RPMI7951 (cell line): ENCODE data around the gene TFAP2D. TPM values are rescaled to one million over a fixed set of nuclear protein-coding genes. Genes with fewer than 3 reads are reported as not detected.
A peak's percentile ranks its signal among the peaks of the same experiment; 100 is the strongest.

Experiments
- DNase-seq: peaks from one replicate; pipeline ENCODE4 v3.0.0-alpha.2; 2012; ENCODE audit warnings: low read depth
- total RNA-seq: library from RNA; depleted of rRNA; stranded (reverse); fragments of >200 nt; shearing (Covaris generic); gene quantifications from 2 replicates; pipeline ENCODE4 v1.2.3, GENCODE V29; 2014

TFAP2D gene
- total RNA-seq, 1 experiment from 2014 or later = not detected

DNA sequence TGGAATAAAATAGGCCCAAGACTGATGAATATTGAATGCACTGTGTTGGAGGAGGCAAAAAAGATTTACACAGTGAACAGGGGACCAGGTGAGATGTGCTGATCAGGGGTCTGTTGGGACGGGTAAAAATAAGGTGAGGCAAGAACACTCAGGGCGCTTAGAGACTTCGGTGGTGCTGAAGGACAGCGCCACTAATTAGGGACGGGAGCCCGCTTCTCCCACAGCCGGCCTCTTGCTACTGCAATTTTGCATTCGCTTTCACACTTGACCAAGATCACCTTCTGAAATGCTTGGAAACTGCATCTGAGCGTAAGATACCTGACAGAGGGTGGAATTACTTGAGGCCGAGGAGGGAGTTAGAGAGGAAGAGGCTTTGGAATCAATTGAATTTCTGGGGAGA lies 7.3 kb downstream of the TFAP2D start:
- DNase-seq = no peak

DNA sequence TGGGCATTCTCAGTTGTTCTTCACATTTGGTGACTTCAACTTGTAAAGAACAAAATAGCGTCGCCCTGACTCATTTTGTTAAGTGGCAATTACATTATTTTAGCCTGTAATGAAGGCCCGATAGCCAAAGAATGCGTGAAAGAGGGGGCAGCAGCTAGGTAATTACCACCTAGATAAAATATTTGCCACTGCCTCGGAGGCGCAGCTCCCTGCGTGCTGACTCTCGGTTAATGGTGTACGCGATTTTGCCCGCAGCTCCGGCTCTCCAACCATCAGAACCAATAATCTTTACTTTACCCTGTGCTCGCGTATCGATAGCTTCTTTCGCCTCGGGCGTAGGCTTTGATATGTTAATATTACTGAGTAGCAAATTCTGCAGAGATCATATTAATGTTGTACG lies 8.7 kb downstream of the TFAP2D start:
- no peak for DNase-seq

DNA sequence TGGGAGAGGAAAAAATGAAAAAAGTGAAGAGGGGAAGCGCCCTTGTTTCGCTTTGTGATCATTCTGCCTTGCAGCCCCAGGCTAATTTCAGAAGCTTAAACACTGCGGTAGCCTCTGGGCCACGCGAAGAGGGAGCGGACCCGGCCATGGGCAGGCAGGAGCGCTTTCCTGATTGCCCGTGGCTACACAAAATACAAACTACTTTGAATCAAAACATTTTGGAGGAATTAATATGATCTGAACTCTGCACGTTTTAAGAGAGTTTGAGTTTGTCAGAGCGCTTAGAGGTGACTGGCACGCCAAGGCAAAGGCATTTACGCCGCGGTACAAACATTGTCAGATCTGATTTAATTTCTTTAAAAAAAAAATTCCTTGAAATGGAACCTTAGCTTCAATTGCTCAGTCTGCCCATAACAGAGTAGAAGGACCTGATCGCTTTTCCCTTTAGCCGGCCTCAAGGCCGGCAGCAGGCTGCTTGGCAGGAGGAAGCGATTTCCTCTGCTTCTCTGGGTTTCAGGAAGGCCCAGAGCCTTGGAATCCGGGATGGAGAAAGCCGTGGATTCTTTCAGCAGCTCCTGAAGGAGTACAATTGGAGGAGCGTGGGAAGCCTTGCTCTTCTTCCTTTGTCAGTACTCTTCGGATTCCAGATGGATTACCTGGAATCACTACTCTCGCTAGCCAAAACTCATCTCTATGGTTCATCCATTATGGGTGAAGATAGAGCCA lies 9.7 kb downstream of the TFAP2D start:
- no peak for DNase-seq

DNA sequence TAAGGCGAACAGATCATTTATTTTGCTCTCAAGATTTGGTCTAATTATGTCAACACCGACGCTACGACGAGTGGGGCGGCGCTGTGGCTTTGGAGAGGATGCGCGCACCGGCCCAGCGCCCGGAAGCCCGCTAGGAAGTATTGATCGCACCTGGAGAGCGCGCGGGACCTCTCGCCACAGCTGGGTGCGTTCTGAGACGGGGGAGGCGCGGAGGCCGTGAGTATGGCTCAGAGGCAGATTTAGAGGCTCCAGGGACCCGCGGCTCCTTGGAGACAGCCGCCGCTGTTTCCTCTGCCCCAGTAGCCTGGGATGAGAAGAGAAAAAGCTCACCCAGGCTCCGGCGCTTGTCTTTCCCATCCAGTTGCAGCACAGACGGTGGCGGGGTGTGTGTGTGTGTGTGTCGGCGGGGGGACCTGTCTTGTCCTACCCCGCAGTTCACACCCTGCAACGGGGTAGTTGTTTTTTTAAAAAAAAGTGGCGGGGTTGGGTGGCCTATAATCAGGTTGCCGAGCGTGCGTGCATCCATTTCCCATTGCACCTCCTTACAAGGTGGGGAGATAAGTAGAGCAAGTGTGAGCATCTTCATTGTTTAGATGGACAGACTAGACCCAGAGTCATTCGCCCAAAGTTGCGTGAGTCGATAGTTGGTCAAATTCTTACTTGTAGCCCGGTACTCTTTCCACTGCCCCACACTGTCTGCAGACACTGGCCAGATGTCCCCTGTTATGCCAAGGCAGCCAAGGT lies 11.2 kb downstream of the TFAP2D start:
- DNase-seq = no peak

DNA sequence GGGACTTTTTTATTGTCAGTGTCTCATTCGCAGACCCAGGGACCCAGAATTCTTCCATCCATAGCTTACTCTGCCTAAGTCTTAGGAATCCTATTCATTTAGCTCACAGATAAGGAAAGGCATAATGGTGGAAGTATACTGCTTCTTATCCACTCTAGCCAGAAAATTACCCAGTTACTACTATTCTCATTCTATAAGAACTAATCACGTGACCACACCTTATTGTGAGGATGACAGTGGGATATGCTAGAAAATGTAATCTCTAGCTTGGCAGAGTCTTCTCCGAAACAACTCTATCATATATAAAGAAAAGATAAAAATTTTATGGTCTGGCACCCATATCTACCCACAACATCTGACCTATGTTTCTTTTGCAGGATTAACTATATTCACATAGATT lies 21.2 kb downstream of the TFAP2D start:
- no peak for DNase-seq

DNA sequence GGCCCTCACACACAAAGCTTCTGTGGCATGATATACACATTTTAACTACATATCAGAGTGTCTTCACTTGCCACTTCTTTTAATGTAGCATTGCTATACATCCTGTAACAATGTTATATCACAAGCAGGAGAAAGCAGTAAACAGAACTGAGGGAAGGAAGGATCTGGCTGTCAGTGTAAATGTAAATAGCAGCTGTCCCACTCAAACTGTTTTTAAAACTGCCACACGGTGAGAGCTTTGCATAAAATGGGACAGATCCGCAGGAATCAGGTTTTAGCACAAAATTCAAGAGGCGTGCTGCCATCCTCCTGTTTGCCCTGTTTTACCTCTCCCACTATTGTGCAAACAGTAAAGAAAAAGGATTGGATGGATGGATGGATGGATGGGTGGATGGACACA lies 28.8 kb downstream of the TFAP2D start:
- no peak for DNase-seq

DNA sequence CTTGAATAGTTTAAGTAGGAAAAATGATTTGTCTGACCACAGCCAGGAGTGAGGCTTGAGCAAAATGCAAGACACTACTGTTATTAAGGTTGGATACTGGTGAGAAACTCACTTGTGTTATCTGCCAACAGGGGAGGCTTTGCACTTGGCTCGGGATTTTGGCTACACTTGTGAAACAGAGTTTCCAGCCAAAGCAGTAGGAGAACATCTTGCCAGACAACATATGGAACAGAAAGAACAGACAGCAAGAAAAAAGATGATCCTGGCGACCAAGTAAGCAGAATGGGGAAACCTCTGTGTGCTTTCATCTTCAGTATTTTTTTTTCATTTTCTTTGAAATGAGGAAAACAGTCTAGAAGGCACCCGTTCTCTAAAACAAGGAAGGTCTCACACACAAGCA lies 31.6 kb downstream of the TFAP2D start:
- no peak for DNase-seq

DNA sequence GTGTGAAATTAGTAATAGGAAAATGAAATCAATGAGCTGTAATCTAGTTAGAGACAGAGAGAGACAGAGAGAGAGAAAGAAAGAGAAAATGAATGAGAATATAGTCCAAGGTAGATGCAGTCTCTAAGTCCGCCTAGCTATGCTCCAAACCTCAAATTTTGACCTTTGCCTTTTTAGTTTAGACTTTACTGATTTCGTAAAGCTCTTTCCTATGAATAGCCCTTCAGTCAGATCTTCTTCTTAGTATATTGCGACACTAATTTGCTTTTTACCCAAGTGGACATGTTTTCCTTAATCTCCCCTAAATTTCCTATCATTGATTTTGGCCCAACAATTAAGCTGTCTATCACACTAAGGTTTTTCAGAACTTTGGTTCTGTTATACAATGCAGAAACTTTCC lies 49.5 kb downstream of the TFAP2D start:
- DNase-seq = no peak

DNA sequence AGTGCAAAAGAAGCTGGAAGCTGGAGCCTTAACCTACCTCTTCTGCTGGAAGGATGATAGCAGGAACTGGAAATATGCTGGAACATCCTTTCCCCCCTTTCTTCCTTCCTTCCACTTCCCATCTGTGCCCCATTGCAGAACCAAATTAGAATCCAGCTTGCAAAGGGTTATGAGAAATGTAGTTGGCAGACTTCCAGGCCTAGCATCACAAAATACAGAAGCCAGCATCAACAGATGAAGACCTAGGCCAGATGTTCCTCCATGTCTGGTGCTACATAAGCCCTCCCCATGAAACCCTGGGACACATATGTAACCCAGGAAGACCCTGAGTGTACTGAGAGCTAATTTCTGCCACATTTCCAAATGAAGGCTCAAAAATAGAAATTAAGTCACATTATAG lies 65.4 kb downstream of the TFAP2D start:
- DNase-seq = no peak

DNA sequence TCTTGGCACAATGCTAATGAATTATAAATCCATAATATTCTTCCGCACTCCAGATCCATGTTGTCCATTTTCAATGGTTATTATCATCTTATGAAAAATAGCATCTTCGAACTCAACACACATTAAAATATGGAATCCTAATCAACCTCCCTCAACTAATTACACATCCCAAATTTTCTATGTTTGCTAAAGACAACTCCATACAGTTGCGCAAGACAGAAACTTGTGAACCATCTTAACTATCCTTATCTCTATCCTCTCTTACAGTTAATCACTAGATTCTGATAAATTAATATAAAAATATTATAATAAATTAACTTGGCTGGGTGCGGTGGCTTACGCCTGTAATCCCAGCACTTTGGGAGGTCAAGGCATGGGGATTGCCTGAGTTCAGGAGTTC lies 67.1 kb downstream of the TFAP2D start:
- no peak for DNase-seq

DNA sequence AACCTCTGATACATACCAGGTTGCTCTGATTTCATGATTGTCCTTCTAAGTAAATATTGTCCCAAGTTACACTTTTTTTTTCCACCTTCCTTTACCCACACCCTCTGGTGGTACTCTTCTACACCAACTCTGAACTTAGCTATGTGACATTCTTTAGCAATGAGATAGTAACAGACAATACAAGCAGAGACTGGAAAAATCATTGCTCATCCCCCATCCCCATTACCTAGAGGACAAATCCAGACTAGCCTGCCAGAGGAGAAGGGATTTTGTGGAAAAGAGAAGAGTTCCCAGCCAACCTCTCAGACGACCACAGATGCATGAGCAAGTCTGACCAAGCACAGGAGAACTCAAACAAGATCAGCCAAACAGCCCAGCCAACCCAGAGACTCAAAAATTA lies 72.6 kb downstream of the TFAP2D start:
- no peak for DNase-seq

DNA sequence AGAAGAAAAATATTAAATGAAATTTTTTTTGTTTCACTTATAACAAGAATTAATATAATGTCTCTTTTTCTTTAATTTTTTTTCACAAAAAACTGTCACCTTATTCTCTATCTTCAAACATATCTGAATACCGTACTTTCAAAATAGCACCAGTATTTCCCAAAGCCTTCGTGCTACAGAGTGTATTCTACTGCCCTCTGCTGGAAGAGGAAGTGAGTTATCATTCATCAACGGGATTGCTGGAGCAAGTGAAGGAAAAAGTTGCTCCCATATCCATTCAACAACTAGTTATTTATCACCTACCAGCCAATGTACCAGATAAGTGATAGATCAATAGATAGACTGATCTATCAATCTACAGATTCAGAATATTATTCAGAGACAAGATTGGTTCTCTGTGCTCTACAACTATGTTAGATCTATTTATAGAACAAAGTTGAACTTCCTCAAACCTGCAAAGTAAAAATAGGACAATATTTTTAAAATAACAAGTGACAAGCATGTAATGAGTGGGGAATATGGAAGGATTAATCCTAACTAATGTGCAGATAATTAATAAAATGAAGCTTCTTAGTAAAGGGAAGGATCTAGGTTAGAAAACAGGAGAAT lies 78.7 kb downstream of the TFAP2D start:
- DNase-seq = peak; percentile 21

DNA sequence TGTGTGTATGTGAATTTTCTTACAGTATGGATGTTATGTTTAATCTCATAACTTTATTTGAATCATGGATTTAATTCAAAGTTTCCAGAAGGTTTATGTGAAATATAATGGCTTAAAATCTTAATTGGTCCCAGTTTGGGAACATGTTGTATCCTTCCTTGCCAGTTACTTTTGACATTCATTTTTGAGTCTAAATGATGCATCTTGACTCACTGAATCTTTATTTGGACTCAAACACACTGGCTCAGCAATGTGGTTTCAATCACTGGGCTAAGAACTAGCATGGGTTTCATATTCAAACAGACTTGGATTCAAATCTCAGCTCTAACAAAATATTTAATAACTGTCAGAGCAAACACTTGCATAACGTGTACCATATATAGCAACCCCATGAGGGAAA lies 79.4 kb downstream of the TFAP2D start:
- DNase-seq = no peak

DNA sequence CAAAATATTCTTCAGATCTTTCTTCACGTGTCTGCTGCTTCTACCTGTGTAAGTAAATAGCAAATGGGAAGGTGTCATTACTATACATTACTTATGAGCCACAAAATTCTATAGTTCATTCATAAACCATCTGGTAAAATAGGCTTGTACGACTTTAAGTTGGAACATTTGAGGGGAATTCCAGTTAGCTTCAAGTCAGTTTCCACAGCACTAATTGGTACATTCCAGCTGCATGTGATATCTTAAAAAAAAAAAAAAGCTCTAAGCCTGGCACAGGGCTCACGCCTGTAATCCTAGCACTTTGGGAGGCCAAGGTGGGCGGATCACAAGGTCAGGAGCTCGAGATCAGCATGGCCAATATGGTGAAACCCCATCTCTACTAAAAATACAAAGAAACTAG lies 82.2 kb downstream of the TFAP2D start:
- no peak for DNase-seq

DNA sequence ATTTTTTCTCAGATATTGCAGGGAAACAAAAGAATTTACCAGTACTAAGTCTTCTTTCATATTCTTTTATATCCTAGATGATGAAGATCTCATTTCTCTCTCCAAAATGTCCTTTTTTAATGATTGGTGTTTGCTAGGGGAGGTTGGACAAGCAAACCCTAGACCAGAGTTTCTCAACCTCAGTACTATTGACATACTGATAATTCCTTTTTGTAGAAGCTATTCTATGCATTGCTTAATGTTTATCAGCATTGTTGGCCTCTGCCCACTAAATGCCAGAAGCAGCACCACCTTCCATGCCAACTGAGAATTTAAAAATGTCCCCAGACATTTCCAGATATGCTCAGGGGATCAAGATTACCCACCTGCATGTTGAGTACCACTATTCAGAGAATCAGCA lies 91.0 kb downstream of the TFAP2D start:
- DNase-seq = no peak

DNA sequence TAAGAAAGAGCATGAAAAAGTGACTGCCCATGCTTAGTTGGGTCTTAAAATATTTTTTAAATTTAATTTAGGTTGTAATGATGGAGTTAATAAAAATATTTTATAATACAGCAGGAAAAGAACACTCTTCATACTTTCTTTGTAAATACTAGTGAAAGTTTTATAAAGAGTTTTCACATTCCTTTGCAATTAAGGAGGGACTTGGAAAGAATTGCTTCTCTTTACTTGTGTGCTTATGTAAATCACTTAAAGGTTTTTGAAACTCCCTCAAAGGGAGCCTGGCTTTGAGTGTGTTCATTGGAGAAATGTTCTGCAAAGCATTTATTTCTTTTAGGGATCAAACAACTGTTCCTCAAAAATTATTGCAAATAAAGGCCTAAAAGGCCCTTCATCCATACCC lies 93.7 kb downstream of the TFAP2D start:
- DNase-seq = no peak

DNA sequence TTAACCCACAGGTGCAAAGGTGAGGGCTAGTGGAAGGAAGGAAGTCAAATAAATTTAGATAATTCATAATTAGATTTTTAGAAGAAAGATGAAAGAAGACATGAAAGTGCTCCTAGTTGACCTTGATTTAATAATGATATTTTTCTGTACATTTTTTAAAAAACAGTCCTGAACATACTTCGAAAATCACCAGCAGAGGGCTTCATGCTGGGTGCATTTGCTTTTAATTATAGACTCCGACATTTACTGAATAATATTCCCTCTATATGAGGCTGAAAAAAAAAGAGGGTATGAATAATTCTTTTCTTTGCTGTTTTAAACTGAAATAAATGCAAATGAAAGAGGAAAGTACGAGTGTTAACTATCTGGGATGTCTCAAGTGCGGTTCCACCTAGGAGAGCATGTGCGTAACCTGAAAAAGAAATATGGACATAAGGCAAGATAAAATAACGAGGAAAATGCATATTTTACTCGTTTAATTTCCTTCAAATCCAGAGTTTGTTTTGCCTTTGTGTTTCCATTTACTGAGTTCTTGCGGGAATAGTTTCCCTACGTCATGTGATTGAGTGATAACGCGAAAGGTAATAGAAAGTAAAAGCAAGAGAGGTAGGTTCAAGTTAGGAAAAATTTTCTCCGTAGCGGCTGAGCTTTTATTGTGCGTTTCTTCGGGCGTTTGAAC lies 102.2 kb downstream of the TFAP2D start:
- DNase-seq = no peak

DNA sequence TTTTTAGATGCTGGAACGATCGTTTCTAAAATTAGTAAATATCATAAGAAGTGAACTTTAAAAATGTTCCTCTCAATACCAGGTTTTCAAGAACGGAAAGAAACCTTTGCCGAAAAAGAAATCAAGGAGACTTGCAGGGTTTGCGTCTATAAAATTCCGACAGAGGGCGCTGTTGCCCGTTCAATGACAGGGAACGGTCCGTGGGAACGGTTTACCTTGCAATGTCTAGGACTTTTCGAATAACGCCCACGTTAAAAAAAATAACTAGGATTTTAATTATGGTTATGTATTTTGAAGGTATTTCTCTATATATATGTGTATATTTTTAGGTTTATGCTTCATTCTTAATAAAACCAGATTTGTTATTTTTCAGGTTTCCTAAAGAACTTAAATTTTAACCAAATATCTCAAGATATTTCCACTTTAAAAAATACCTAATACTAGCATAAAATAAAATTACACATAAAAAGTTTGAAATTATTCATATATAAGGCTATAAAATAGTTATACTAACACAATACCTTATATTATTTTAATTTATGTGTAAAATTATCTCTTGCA lies 102.9 kb downstream of the TFAP2D start:
- peak; percentile 51 for DNase-seq

DNA sequence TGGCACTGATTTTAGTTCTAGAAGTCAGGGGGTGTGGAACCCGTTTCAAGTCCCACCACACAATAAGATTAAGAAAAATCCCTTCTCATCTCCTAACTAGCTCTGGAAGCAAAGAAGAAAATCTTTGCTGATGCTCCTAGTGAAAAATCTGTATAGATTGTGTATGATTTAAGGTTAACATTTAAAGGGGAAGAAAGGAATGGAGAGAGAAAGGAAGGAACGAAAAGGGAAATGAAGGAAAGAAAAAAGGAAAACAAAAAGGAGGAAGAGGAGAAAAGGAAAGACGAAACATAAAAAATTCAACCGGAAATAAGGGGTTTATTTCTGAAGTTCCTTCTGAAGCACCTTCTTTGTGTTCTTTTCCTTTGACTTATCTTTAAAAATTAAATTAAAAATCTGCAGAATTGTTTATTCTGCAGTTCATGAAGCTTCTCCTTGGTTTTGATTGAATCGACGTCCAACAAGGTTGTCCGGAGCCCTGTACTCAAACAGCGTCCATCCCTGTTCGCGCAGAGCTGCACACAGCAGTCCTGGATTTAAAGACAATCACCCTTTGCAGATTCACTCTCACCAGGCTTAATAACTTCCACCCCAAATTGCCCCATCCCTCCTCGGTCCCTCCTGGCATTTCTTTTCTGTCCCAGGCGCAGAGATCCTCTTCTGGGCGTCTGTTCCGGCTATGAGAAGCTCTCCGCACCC lies 103.8 kb downstream of the TFAP2D start:
- DNase-seq = no peak

DNA sequence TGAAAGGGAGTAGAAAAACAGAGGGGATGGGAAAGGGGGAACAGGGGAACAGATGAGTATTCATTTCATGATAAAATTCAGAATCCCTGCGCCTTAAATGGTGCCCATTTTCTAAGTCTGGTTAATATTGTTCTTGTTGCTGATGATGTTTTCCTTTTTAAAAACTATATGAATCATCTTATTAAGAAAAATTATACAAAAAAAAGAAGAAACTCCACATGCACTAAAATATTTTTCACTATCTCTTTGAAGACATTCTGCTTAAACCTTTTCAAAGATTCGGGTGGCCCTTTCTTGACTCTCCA lies 104.3 kb downstream of the TFAP2D start:
- no peak for DNase-seq

DNA sequence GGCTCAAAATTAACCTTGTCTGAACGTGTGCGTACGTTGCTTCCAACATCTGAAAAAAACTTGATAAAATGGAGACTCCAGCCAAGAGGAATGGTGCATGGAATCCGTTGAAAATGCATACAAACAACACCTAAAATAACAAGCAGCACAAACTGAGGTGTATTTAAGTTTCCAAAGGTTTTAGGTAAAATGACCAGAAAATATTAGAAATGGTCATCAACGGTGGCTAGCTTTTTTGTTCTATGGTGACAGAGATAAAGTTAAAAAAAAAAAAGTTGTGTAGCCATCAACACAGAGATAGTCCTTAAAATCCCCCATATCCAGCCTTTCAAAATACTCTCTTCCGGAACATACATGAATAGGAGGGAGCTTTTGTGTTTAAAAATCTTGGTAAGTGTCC lies 104.7 kb downstream of the TFAP2D start:
- DNase-seq = no peak

DNA sequence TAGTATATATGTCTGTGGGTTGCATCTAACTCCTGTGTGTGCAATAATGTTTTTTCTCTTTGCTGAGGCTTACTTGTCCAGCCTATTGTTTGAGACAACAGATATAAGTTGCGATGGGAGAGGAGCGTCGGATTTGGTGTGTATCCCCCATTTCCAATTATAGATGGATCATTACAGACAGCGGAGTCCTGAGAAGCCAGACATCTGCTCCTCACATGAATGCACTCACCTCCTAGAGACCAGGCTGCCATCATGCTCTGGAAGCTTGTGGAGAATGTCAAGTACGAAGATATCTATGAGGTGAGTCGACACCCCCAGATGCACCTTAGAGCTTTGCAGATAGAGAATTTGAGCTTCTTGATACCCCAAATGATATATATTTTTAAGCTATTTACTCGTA lies 105.3 kb downstream of the TFAP2D start, which contains the start of gene TFAP2B:
TSS of gene TFAP2B (plus strand) at position 199 of the 400 bp plus-strand sequence. CDS start at position 220, 21 bp downstream.
- DNase-seq = no peak
